ENCODE measurements around the gene MYZAP.

MYZAP gene

DNA sequence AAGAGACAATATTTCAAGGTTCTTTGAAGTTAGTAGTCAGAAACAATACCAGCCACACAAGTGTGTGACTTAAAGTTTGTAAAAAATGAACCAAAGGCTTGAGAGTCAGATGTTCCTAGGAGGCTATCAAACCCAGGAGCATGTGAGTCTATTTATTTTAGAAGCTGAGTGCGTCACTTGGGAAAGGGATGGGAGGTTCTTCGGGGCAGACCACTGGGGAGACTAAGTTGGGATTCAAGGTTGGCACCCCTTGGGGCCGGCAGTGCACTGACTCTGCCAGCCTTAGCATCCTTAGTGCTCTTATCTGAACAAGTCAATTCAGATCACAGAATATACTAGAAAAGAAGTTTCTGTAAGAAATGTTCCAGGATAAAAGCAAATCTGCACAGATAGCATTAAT lies 64.7 kb downstream of the MYZAP start:
- TF ChIP-seq, protein P1, sequence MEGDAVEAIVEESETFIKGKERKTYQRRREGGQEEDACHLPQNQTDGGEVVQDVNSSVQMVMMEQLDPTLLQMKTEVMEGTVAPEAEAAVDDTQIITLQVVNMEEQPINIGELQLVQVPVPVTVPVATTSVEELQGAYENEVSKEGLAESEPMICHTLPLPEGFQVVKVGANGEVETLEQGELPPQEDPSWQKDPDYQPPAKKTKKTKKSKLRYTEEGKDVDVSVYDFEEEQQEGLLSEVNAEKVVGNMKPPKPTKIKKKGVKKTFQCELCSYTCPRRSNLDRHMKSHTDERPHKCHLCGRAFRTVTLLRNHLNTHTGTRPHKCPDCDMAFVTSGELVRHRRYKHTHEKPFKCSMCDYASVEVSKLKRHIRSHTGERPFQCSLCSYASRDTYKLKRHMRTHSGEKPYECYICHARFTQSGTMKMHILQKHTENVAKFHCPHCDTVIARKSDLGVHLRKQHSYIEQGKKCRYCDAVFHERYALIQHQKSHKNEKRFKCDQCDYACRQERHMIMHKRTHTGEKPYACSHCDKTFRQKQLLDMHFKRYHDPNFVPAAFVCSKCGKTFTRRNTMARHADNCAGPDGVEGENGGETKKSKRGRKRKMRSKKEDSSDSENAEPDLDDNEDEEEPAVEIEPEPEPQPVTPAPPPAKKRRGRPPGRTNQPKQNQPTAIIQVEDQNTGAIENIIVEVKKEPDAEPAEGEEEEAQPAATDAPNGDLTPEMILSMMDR (IDR thresholded peaks at IDR 0.05; ENCODE audit: low read depth, low read length, missing control alignments): no peak
- DNase-seq (ENCODE audit: extremely low read depth, low read depth): no peak
- no peak overlapping the region for H3K4me3 ChIP-seq (replicated peaks; ENCODE audit: low read depth, low read length)

GRCh38 chr15:57657619-57658018 lies 65.9 kb downstream of the MYZAP start:
- DNase-seq (ENCODE audit: extremely low read depth, low read depth): no peak
- no peak overlapping the region for H3K4me3 ChIP-seq (replicated peaks; ENCODE audit: low read depth, low read length)
- TF ChIP-seq, protein P1 (IDR thresholded peaks at IDR 0.05; ENCODE audit: low read depth, low read length, missing control alignments): no peak

- TF ChIP-seq, protein P1 (IDR thresholded peaks at IDR 0.05; ENCODE audit: low read depth, low read length, missing control alignments): no peak
- DNase-seq (ENCODE audit: extremely low read depth, low read depth): no peak
- H3K4me3 ChIP-seq (replicated peaks; ENCODE audit: low read depth, low read length): no peak overlapping the region
These were observed 70.5 kb downstream of the MYZAP start for GRCh38 chr15:57662091-57662744.

DNA sequence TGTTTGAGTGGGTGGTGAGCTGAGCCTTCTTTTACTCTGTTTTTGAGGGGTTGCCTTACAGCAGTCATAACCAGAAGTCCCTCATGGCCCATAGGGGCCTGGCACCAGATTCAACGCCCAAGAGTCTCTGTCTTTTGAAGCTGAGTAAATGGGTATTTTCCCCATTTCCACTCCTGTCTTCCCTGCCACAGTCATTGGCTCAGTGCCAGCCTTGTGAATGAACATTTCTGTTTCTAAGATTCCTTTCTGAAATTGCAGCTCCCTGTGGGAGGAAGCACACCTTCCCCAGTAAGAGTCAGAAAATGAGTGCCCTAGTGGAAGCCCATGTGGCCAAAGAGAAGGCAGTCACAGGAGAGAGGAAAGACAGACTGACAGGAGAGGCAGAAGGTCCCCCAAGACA lies 71.1 kb downstream of the MYZAP start:
- TF ChIP-seq, protein P1 (IDR thresholded peaks at IDR 0.05; ENCODE audit: low read depth, low read length, missing control alignments): no peak
- DNase-seq (ENCODE audit: extremely low read depth, low read depth): no peak

DNA sequence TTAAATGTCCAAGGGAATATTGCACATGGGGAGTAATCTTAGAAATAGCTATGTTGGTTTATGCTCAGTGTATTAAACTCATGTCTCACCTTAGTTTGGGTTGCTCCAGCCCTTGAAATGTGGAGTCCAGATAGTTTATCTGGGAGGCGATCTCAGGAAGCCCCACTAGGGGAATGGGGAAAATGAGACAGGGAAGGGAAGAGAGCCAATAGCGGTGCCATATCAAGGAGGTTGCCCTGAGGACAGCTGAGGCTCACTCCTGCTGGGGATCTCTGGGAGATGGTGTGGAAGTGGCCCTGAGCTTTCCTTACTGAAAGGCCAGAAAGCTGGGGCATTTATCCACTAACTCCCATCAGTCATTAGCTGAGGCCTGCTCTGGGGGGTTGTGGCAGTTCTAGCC lies 71.6 kb downstream of the MYZAP start:
- no peak for DNase-seq (ENCODE audit: extremely low read depth, low read depth)
- TF ChIP-seq, protein P1 (IDR thresholded peaks at IDR 0.05; ENCODE audit: low read depth, low read length, missing control alignments): no peak
- H3K4me3 ChIP-seq (replicated peaks; ENCODE audit: low read depth, low read length): no peak overlapping the region

More for the DNA sequence above, 71.1 kb downstream of the MYZAP start:
- H3K4me3 ChIP-seq (replicated peaks; ENCODE audit: low read depth, low read length): no peak overlapping the region

DNA sequence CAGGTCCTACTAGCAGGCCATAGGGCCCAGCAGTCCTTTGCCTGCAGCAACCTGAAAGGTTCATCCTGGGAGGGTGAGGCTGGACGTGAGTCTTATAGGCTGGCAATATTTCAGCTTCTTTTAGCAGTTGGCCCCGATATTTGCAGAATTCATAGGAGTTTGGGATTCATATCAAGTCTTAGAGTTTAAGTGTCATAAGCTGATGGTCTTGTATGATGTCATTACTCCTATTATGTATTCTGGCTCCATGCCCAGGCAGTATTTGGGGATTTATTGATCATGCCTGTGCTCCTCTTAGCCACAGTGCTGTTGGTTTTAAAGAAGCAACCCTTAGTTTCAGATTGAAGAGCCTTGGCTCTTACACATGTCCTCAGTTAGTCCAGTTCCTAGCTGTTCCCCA lies 73.5 kb downstream of the MYZAP start:
- no peak overlapping the region for H3K4me3 ChIP-seq (replicated peaks; ENCODE audit: low read depth, low read length)
- TF ChIP-seq, protein P1 (IDR thresholded peaks at IDR 0.05; ENCODE audit: low read depth, low read length, missing control alignments): no peak
- DNase-seq (ENCODE audit: extremely low read depth, low read depth): no peak

DNA sequence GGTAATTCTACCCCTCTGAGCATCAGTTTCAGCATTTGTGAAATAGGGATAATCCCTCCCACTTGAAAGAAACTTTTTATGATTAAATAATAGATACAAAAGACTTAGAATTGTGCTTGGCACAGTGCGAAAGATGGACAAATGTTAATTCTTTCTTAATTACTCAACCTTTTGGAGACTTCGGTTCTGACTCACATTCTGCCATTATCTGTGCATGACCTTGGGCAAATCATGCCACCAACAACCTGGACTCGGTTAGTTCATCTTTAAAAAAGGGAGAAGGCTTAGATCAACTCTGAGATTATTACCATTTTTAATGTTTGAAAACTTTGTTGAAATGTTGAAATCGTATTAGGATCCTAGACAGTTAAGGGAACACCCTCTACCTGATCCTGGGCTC lies 74.2 kb downstream of the MYZAP start:
- DNase-seq (ENCODE audit: extremely low read depth, low read depth): no peak
- TF ChIP-seq, protein P1 (IDR thresholded peaks at IDR 0.05; ENCODE audit: low read depth, low read length, missing control alignments): no peak

More for the DNA sequence above, 74.2 kb downstream of the MYZAP start:
- no peak overlapping the region for H3K4me3 ChIP-seq (replicated peaks; ENCODE audit: low read depth, low read length)
